HEK293 (cell line): ENCODE measurements around the gene NOSIP.

Experiments
- CTCF ChIA-PET: fragments of 350-600 bp; formaldehyde crosslinking; extraction: SDS; loops from one replicate; lab custom pipeline; 2021; ENCODE audit warnings: antibody characterized with exemption; lab: Yijun Ruan, JAX
- POLR2A ChIA-PET: fragments of 300-600 bp; formaldehyde crosslinking; extraction: SDS; loops from one replicate; lab custom pipeline; 2020; ENCODE audit warnings: antibody characterized with exemption, inconsistent platforms; lab: Yijun Ruan, JAX
- H3K27ac ChIP-seq: fragments of 200-500 bp; sonication (Bioruptor generic); 2 replicates; pipeline ENCODE4 v1.5.1; 2014; ENCODE audit warnings: low read depth, low read length, control low read depth, inconsistent platforms; ENCODE audit errors: extremely low read depth
- H3K36me3 ChIP-seq, 2 experiments: fragments of 200-500 bp in 1 of 2; sonication (Bioruptor generic) in 1 of 2; 1 replicate in 1 of 2; 2 replicates in 1 of 2; pipeline ENCODE4 v1.5.1; 2014 to 2017; ENCODE audit warnings: inconsistent platforms in 2 of 2, low read length in 2 of 2; ENCODE audit not compliant: control insufficient read depth in 2 of 2, insufficient read depth in 1 of 2
- H3K4me1 ChIP-seq: fragments of 200-500 bp; sonication (Bioruptor generic); 2 replicates; pipeline ENCODE4 v1.5.1; 2014; ENCODE audit warnings: mild to moderate bottlenecking, low read length, inconsistent platforms; ENCODE audit not compliant: control insufficient read depth, insufficient read depth
- H3K4me3 ChIP-seq: 2 replicates; pipeline ENCODE4 v1.5.1; 2011; ENCODE audit warnings: low read depth, mild to moderate bottlenecking, control low read depth, low read length, moderate library complexity
- H3K9me3 ChIP-seq: fragments of 200-500 bp; sonication (Bioruptor generic); 2 replicates; pipeline ENCODE4 v1.5.1; 2014; ENCODE audit warnings: low read depth, low read length, inconsistent platforms; ENCODE audit not compliant: control insufficient read depth, insufficient read depth
- GLI4 ChIP-seq: fragments of 450-650 bp; formaldehyde crosslinking; IDR thresholded peaks from 2 replicates; pipeline ENCODE4 v1.5.1; 2016; ENCODE audit warnings: missing biosample characterization, missing genetic modification characterization
- GLIS1 ChIP-seq: fragments of 450-650 bp; formaldehyde crosslinking; IDR thresholded peaks from 2 replicates; pipeline ENCODE4 v1.5.1; 2016; ENCODE audit warnings: missing biosample characterization, missing genetic modification characterization
- GLIS2 ChIP-seq: fragments of 450-650 bp; formaldehyde crosslinking; IDR thresholded peaks from 2 replicates; pipeline ENCODE4 v1.5.1; 2016; ENCODE audit warnings: missing biosample characterization, missing genetic modification characterization
- KLF10 ChIP-seq: fragments of 450-650 bp; IDR thresholded peaks from 2 replicates; pipeline ENCODE4 v1.5.1; 2018; ENCODE audit warnings: missing biosample characterization, mild to moderate bottlenecking, missing genetic modification characterization
- YY1 ChIP-seq: fragments of 450-650 bp; formaldehyde crosslinking; IDR thresholded peaks from 2 replicates; pipeline ENCODE4 v1.5.1; 2018; ENCODE audit warnings: missing biosample characterization, missing genetic modification characterization
- ZBTB1 ChIP-seq: fragments of 450-650 bp; formaldehyde crosslinking; IDR thresholded peaks from 2 replicates; pipeline ENCODE4 v1.5.1; 2016; ENCODE audit warnings: missing biosample characterization, missing genetic modification characterization
- ZFHX2 ChIP-seq: fragments of 450-650 bp; formaldehyde crosslinking; conservative IDR thresholded peaks from 2 replicates; pipeline ENCODE4 v1.5.1; 2016; ENCODE audit warnings: missing biosample characterization, missing genetic modification characterization
- ZIC2 ChIP-seq: fragments of 450-650 bp; formaldehyde crosslinking; IDR thresholded peaks from 2 replicates; pipeline ENCODE4 v1.5.1; 2016; ENCODE audit warnings: missing biosample characterization, missing genetic modification characterization
- ZNF112 ChIP-seq: fragments of 450-650 bp; formaldehyde crosslinking; IDR thresholded peaks from 2 replicates; pipeline ENCODE4 v1.5.0; 2017; ENCODE audit warnings: missing biosample characterization, missing genetic modification characterization
- ZNF121 ChIP-seq: fragments of 450-650 bp; formaldehyde crosslinking; IDR thresholded peaks from 2 replicates; pipeline ENCODE4 v1.5.1; 2016; ENCODE audit warnings: missing biosample characterization, missing genetic modification characterization
- ZNF133 ChIP-seq: fragments of 450-650 bp; formaldehyde crosslinking; IDR thresholded peaks from 2 replicates; pipeline ENCODE4 v1.5.1; 2016; ENCODE audit warnings: missing biosample characterization, missing genetic modification characterization
- ZNF155 ChIP-seq: fragments of 450-650 bp; formaldehyde crosslinking; IDR thresholded peaks from 2 replicates; pipeline ENCODE4 v1.5.1; 2016; ENCODE audit warnings: missing biosample characterization, missing genetic modification characterization
- ZNF184 ChIP-seq: fragments of 450-650 bp; IDR thresholded peaks from 2 replicates; pipeline ENCODE4 v1.5.1; 2018; ENCODE audit warnings: missing biosample characterization, mild to moderate bottlenecking, missing genetic modification characterization
- ZNF202 ChIP-seq: fragments of 450-650 bp; formaldehyde crosslinking; IDR thresholded peaks from 2 replicates; pipeline ENCODE4 v1.5.1; 2016; ENCODE audit warnings: missing biosample characterization, missing genetic modification characterization, borderline replicate concordance
- ZNF24 ChIP-seq: fragments of 450-650 bp; formaldehyde crosslinking; IDR thresholded peaks from 2 replicates; pipeline ENCODE4 v1.5.1; 2016; ENCODE audit warnings: missing biosample characterization, missing genetic modification characterization
- ZNF37A ChIP-seq: fragments of 450-650 bp; IDR thresholded peaks from 2 replicates; pipeline ENCODE4 v1.5.1; 2018; ENCODE audit warnings: missing biosample characterization, missing genetic modification characterization
- ZNF391 ChIP-seq: fragments of 450-650 bp; formaldehyde crosslinking; IDR thresholded peaks from 2 replicates; pipeline ENCODE4 v1.5.1; 2016; ENCODE audit warnings: low read depth, missing biosample characterization, missing genetic modification characterization, borderline replicate concordance
- ZNF394 ChIP-seq: fragments of 450-650 bp; formaldehyde crosslinking; IDR thresholded peaks from 2 replicates; pipeline ENCODE4 v1.5.1; 2016; ENCODE audit warnings: missing biosample characterization, missing genetic modification characterization, mild to moderate bottlenecking, moderate library complexity, borderline replicate concordance
- ZNF548 ChIP-seq: fragments of 450-650 bp; formaldehyde crosslinking; IDR thresholded peaks from 2 replicates; pipeline ENCODE4 v1.5.1; 2016; ENCODE audit warnings: missing biosample characterization, missing genetic modification characterization
- ZNF560 ChIP-seq: fragments of 450-650 bp; formaldehyde crosslinking; IDR thresholded peaks from 2 replicates; pipeline ENCODE4 v1.5.1; 2017; ENCODE audit warnings: missing biosample characterization, missing genetic modification characterization, borderline replicate concordance
- ZNF621 ChIP-seq: fragments of 450-650 bp; formaldehyde crosslinking; IDR thresholded peaks from 2 replicates; pipeline ENCODE4 v1.5.1; 2017; ENCODE audit warnings: missing biosample characterization, missing genetic modification characterization
- ZNF701 ChIP-seq: fragments of 450-650 bp; formaldehyde crosslinking; IDR thresholded peaks from 2 replicates; pipeline ENCODE4 v1.5.1; 2016; ENCODE audit warnings: missing biosample characterization, missing genetic modification characterization
- ZNF747 ChIP-seq: fragments of 450-650 bp; formaldehyde crosslinking; IDR thresholded peaks from 2 replicates; pipeline ENCODE4 v1.5.1; 2016; ENCODE audit warnings: missing biosample characterization, missing genetic modification characterization
- ZNF777 ChIP-seq: fragments of 450-650 bp; formaldehyde crosslinking; IDR thresholded peaks from 2 replicates; pipeline ENCODE4 v1.5.1; 2017; ENCODE audit warnings: missing biosample characterization, missing genetic modification characterization, borderline replicate concordance
- ZNF792 ChIP-seq: fragments of 450-650 bp; formaldehyde crosslinking; IDR thresholded peaks from 2 replicates; pipeline ENCODE4 v1.5.1; 2016; ENCODE audit warnings: missing biosample characterization, missing genetic modification characterization
- ZNF837 ChIP-seq: fragments of 450-650 bp; formaldehyde crosslinking; IDR thresholded peaks from 2 replicates; pipeline ENCODE4 v1.5.1; 2016; ENCODE audit warnings: missing biosample characterization, missing genetic modification characterization

The NOSIP gene

GRCh38 chr19:49581007-49581508, 702 bp upstream of the NOSIP start, which contains the start of gene PRRG2:
Gene PRRG2, plus strand, starts transcription at chr19:49581316. Its CDS starts 1,904 bp downstream, at chr19:49583220.
- H3K27ac ChIP-seq, result peak within 1 kb of the TSS; percentile 58
- no peaks in the 10 kb centered on the region for H3K9me3 ChIP-seq
- TF ChIP-seq YY1 (no peak), ZNF837 (tag by site-specific recombination) (no peak), ZNF792 (tag by site-specific recombination) (no peak), GLI4 (no peak), ZNF155 (tag by site-specific recombination) (no peak), ZNF777 (no peak), ZNF621 (tag by site-specific recombination) (no peak), ZNF394 (no peak), ZFHX2 (tag by site-specific recombination) (no peak), ZNF121 (tag by site-specific recombination) (no peak), ZBTB1 (tag by site-specific recombination) (no peak), GLIS1 (tag by site-specific recombination) (no peak), ZIC2 (tag by site-specific recombination) (no peak), ZNF24 (no peak), ZNF747 (tag by site-specific recombination) (no peak), ZNF202 (no peak), ZNF133 (tag by site-specific recombination) (no peak), ZNF391 (tag by site-specific recombination) (no peak), ZNF560 (tag by site-specific recombination) (no peak), ZNF548 (tag by site-specific recombination) (no peak)
- peaks cover 9% of the 10 kb centered on the region for H3K4me1 ChIP-seq
- POLR2A ChIA-PET, result interaction anchor here (0.6 to 4.8 kb wide), 24 partner anchors 10 to 267 kb away, joined by 3 to 116 read pairs (median 5); partner anchors contain the start of genes ALDH16A1, BCL2L12, FUZ and IRF3
- peaks cover 8 to 11% of the 10 kb centered on the region in 2 experiments; a peak in 2 of 3 replicates for H3K36me3 ChIP-seq
- peak within 1 kb of the TSS; percentile 67 for H3K4me3 ChIP-seq
- CTCF ChIA-PET, result interaction anchor here (1.1 to 4.6 kb wide), 5 partner anchors 11 to 96 kb away, joined by 3 to 52 read pairs (median 4); partner anchors contain the start of gene PRMT1

- TF ChIP-seq ZNF112 (tag by site-specific recombination) (no peak), ZNF701 (tag by site-specific recombination) (no peak), GLIS2 (tag by site-specific recombination) (peak; percentile 62), ZFHX2 (tag by site-specific recombination) (no peak), ZNF202 (no peak), ZNF184 (tag by site-specific recombination) (no peak), ZNF37A (tag by site-specific recombination) (no peak), KLF10 (tag by site-specific recombination) (no peak)
- Histone ChIP-seq H3K9me3 (no peaks in the 10 kb centered on the region), H3K4me1 (peaks cover 9% of the 10 kb centered on the region), H3K27ac (peak overlapping the region; percentile 58), H3K36me3 (peaks cover 8 to 19% of the 10 kb centered on the region in 2 experiments; a peak in 2 of 3 replicates), H3K4me3 (peak overlapping the region; percentile 67)
- ChIA-PET CTCF (interaction anchor here (0.6 to 4.6 kb wide), 9 partner anchors 10 to 138 kb away, joined by 3 to 52 read pairs (median 3); no protein-coding TSS in a partner anchor), POLR2A (interaction anchor here (0.6 to 4.8 kb wide), 21 partner anchors 10 to 232 kb away, joined by 3 to 116 read pairs (median 5); partner anchors contain the start of genes ALDH16A1, BCL2L12, FCGRT and FUZ)
Observed at GRCh38 chr19:49579947-49580263, 451 bp downstream of the NOSIP start.
